Memory B cell (primary cell): ENCODE results near the gene KRTAP10-8.
"Not testable (repeated sequence)": the region's sequence is repeated elsewhere in the genome, so short reads cannot be mapped to it uniquely, and the experiment has no call there.

Experiments used
- ATAC-seq: fragments of 150-1000 bp; cut with Tn5 transposase; 2 replicates; pipeline ENCODE4 v1.10.0; 2021; ENCODE audit warnings: low read depth, mild to moderate bottlenecking, moderate library complexity
- DNase-seq, 2 donors: peaks; one replicate each; pipeline ENCODE4 v3.0.0; 2022; ENCODE audit warnings: low spot score in 2 of 2
- H3K27ac Mint-ChIP-seq: one replicate; pipeline ENCODE4 v1.8.0; 2022; ENCODE audit warnings: mild to moderate bottlenecking, moderate library complexity, mixed read lengths
- H3K27me3 Mint-ChIP-seq: one replicate; pipeline ENCODE4 v1.8.0; 2022; ENCODE audit warnings: mixed read lengths
- H3K36me3 Mint-ChIP-seq: one replicate; pipeline ENCODE4 v1.8.0; 2022; ENCODE audit warnings: mild to moderate bottlenecking, mixed read lengths
- H3K4me1 Mint-ChIP-seq: one replicate; pipeline ENCODE4 v1.8.0; 2022; ENCODE audit warnings: mixed read lengths
- H3K4me3 Mint-ChIP-seq: one replicate; pipeline ENCODE4 v1.8.0; 2022; ENCODE audit warnings: mild to moderate bottlenecking, moderate library complexity, mixed read lengths
- H3K9me3 Mint-ChIP-seq: one replicate; pipeline ENCODE4 v1.8.0; 2022; ENCODE audit warnings: mixed read lengths

Gene KRTAP10-8

DNA sequence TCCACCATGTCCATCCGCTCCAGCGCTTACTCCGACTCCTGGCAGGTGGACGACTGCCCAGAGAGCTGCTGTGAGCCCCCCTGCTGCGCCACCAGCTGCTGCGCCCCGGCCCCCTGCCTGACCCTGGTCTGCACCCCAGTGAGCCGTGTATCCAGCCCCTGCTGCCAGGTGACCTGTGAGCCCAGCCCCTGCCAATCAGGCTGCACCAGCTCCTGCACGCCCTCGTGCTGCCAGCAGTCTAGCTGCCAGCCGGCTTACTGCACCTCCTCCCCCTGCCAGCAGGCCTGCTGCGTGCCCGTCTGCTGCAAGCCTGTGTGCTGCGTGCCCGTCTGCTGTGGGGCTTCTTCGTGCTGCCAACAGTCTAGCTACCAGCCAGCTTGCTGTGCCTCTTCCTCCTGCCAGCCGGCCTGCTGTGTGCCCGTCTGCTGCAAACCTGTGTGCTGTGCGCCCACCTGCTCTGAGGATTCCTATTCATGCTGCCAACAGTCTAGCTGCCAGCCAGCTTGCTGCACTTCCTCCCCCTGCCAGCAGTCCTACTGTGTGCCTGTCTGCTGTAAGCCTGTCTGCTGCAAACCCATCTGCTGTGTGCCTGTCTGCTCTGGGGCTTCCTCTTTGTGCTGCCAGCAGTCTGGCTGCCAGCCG, 15.4 kb downstream of the KRTAP10-8 start:
- ATAC-seq, H3K4me3 Mint-ChIP-seq, DNase-seq, H3K4me1 Mint-ChIP-seq, H3K27ac Mint-ChIP-seq: not testable (repeated sequence)
- peaks cover 12% of the 10 kb centered on the region for H3K36me3 Mint-ChIP-seq
- peaks cover 13% of the 10 kb centered on the region for H3K27me3 Mint-ChIP-seq
- H3K9me3 Mint-ChIP-seq, result peaks cover 35% of the 10 kb centered on the region

- H3K27ac Mint-ChIP-seq, H3K4me3 Mint-ChIP-seq, H3K4me1 Mint-ChIP-seq, DNase-seq, ATAC-seq: not testable (repeated sequence)
- H3K36me3 Mint-ChIP-seq, result peaks cover 12% of the 10 kb centered on the region
- H3K27me3 Mint-ChIP-seq, result peaks cover 13% of the 10 kb centered on the region
- H3K9me3 Mint-ChIP-seq, result peaks cover 31% of the 10 kb centered on the region
Measured at GRCh38 chr21:44627831-44628233, 16.0 kb downstream of the KRTAP10-8 start.

DNA sequence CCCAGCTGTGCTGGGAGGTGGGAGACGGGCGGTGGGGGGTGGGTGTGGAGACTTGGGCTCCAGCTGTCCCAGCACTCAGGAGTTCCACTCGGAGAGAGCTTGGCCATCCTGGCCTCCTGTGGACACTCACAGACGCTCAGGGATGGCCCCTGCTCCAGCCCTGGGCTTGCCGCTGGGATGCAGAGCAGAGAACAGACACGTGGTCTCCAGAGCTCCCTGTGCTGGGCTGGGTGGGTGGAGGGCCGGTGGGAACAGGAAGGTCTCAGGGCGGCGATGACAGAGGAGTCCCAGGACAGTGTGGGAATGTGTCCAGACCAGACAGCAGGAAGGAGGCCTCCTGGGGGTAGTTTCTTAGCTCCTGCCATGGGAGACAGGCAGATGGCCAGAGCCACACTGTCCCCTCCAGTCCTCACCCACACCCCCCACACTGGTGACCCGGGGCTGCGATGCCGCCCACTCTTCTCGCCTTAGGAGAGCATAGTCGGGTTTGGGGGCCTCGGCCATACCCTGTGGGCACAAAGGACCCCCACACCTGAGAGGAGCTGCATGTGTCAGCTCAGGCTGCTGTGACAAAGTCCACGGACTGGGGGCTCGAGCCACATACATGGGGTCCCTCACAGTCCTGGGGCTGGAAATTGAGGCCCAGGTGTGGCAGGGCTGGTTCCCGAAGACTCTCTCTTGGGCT, 17.0 kb downstream of the KRTAP10-8 start:
- no peak overlapping the region for H3K4me3 Mint-ChIP-seq
- H3K27ac Mint-ChIP-seq, result no peak overlapping the region
- H3K36me3 Mint-ChIP-seq, result peaks cover 10% of the 10 kb centered on the region
- DNase-seq (no peak), ATAC-seq (no peak)
- peaks cover 13% of the 10 kb centered on the region for H3K27me3 Mint-ChIP-seq
- peaks cover 29% of the 10 kb centered on the region for H3K9me3 Mint-ChIP-seq
- H3K4me1 Mint-ChIP-seq, result peaks cover 7% of the 10 kb centered on the region

- Mint-ChIP-seq H3K4me3 (no peak overlapping the region), H3K36me3 (peaks cover 5% of the 10 kb centered on the region), H3K27me3 (peaks cover 10% of the 10 kb centered on the region), H3K4me1 (peaks cover 7% of the 10 kb centered on the region), H3K27ac (no peak overlapping the region), H3K9me3 (peaks cover 24% of the 10 kb centered on the region)
- DNase-seq, result no peak
- ATAC-seq, result no peak
Measured at GRCh38 chr21:44630440-44630839, 18.6 kb downstream of the KRTAP10-8 start.

DNA sequence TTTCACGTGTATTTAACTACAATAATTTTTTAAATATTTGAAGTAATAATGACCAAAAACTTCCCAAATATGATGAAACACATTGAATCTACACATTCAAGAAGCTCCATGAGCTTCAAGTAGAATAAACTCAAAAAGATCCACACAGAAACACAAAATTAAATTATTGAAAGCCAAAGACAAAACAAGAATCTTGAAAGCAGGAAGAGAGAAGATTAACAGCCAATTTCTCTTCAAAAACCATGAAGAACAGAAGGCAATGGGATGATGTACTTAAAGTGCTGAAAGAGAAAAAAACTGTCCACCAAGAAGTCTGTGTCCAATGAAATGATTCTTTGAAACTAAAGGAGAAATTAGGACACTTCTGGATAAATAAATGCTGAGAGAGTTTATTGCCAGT, 20.2 kb downstream of the KRTAP10-8 start:
- ATAC-seq, result no peak
- Mint-ChIP-seq H3K9me3 (peaks cover 24% of the 10 kb centered on the region), H3K4me3 (no peak overlapping the region)

DNA sequence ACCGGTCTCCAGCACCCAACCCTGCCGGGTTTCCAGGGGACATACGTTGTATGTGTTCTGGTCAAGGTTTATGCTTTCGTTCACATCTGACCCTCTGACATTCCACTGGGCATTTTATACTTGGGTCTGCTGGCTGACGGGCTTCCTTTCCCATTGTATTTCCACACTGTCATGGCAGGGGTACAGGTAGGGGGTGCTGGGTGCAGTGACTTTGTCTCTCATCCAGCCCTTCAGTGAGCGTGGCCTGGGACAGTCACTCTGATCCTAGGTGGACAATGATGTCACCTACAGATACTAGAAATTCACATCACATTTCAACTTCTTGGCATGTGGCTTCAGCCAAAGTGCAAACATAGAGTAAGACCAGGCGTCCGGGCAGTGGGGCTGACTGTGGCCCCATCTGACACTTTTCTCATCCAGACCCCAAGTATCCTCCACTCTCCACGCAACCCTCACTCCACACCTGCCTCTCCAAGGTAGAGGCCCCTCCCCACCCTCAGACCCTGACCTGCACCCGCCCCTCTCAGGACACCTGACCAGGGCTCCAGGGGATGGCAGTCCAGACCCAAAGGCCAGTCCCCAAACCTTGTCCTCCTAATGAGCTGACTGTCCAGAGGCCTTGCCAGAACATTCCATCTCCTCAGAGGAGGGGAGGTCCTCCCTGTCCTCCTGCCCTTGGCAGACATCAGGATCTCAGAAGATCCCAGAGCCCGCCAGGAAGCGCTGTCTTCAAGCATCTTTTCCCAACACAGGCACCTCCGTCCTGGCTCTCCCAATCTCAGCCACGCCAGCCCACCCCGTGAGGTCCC, 24.5 kb downstream of the KRTAP10-8 start:
- Mint-ChIP-seq H3K4me3 (no peak overlapping the region), H3K4me1 (no peaks in the 10 kb centered on the region), H3K27ac (no peak overlapping the region), H3K9me3 (peaks cover 17% of the 10 kb centered on the region), H3K27me3 (peaks cover 23% of the 10 kb centered on the region), H3K36me3 (peaks cover 5% of the 10 kb centered on the region)
- DNase-seq (no peak), ATAC-seq (no peak)

More for the DNA sequence above, 20.2 kb downstream of the KRTAP10-8 start:
- no peak overlapping the region for H3K27ac Mint-ChIP-seq
- H3K4me1 Mint-ChIP-seq, result peaks cover 7% of the 10 kb centered on the region
- DNase-seq, result no peak
- H3K27me3 Mint-ChIP-seq, result peaks cover 8% of the 10 kb centered on the region
- peaks cover 5% of the 10 kb centered on the region for H3K36me3 Mint-ChIP-seq

- DNase-seq, result no peak
- Mint-ChIP-seq H3K4me3 (no peak within 1 kb of the TSS), H3K27me3 (peaks cover 24% of the 10 kb centered on the region), H3K27ac (no peak within 1 kb of the TSS), H3K4me1 (no peaks in the 10 kb centered on the region), H3K36me3 (peaks cover 5% of the 10 kb centered on the region), H3K9me3 (peaks cover 14% of the 10 kb centered on the region)
- no peak for ATAC-seq
Measured at GRCh38 chr21:44637018-44637850, 25.4 kb downstream of the KRTAP10-8 start, which contains the start of gene KRTAP10-10. KRTAP10-10 (plus strand) TSS chr21:44637356; CDS start chr21:44637418, 62 bp downstream.

DNA sequence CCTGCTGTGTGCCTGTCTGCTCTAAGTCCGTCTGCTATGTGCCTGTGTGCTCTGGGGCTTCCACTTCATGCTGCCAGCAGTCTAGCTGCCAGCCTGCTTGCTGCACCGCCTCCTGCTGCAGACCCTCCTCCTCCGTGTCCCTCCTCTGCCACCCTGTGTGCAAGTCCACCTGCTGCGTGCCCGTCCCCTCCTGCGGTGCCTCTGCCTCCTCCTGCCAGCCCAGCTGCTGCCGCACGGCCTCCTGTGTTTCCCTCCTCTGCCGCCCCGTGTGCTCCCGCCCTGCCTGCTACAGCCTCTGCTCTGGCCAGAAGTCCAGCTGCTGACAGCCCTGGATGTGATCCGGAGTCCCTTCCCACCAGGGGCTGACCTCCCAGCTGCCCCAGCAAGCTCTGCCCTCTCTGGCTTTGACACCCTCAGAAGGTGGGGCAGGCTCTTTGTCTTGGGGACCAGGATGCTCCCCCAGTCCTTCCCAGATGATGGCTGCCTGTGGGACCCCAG, 26.0 kb downstream of the KRTAP10-8 start:
- DNase-seq, H3K4me3 Mint-ChIP-seq, H3K27ac Mint-ChIP-seq, ATAC-seq, H3K36me3 Mint-ChIP-seq, H3K4me1 Mint-ChIP-seq: not testable (repeated sequence)
- H3K9me3 Mint-ChIP-seq, result peaks cover 16% of the 10 kb centered on the region
- peaks cover 26% of the 10 kb centered on the region for H3K27me3 Mint-ChIP-seq

- not testable (repeated sequence) for H3K36me3 Mint-ChIP-seq, H3K4me3 Mint-ChIP-seq, DNase-seq, H3K27ac Mint-ChIP-seq, ATAC-seq, H3K4me1 Mint-ChIP-seq
- Mint-ChIP-seq H3K9me3 (peaks cover 15% of the 10 kb centered on the region), H3K27me3 (peaks cover 28% of the 10 kb centered on the region)
Measured at GRCh38 chr21:44638506-44639330, 26.8 kb downstream of the KRTAP10-8 start.

- DNase-seq (no peak), ATAC-seq (no peak)
- peaks cover 15% of the 10 kb centered on the region for H3K9me3 Mint-ChIP-seq
- no peak overlapping the region for H3K4me3 Mint-ChIP-seq
- no peaks in the 10 kb centered on the region for H3K4me1 Mint-ChIP-seq
- H3K36me3 Mint-ChIP-seq, result peaks cover 5% of the 10 kb centered on the region
- H3K27ac Mint-ChIP-seq, result no peak overlapping the region
- H3K27me3 Mint-ChIP-seq, result peaks cover 28% of the 10 kb centered on the region
Measured at GRCh38 chr21:44639331-44639655, 27.4 kb downstream of the KRTAP10-8 start.

DNA sequence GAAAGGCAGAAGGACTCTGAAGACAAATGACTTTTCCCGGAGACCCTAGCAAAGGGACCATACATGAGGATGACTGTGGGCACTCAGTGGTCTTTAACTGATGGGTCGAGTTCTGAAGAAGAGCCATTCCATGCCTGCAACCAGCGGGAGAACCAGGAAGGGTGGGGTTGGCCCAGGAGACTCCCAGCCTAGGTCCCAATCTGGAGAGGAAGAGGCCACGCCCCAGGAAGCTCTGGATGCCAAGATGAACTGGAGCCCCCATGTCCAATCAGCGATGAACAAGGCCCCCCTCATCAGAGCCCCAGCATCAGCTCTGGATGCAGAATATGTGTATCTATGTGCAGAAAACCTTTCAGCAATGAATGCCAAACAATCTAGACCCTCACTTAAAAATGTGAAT, 28.9 kb downstream of the KRTAP10-8 start:
- no peaks in the 10 kb centered on the region for H3K4me1 Mint-ChIP-seq
- DNase-seq (no peak), ATAC-seq (no peak)
- peaks cover 26% of the 10 kb centered on the region for H3K27me3 Mint-ChIP-seq
- no peak overlapping the region for H3K27ac Mint-ChIP-seq
- peaks cover 23% of the 10 kb centered on the region for H3K9me3 Mint-ChIP-seq
- H3K36me3 Mint-ChIP-seq, result peaks cover 5% of the 10 kb centered on the region
- no peak overlapping the region for H3K4me3 Mint-ChIP-seq

GRCh38 chr21:44643741-44644310, 31.9 kb downstream of the KRTAP10-8 start:
- Mint-ChIP-seq H3K4me3 (no peak overlapping the region), H3K4me1 (peaks cover 3% of the 10 kb centered on the region), H3K27ac (no peak overlapping the region), H3K9me3 (peaks cover 23% of the 10 kb centered on the region), H3K27me3 (peaks cover 27% of the 10 kb centered on the region), H3K36me3 (peaks cover 5% of the 10 kb centered on the region)
- ATAC-seq (no peak), DNase-seq (no peak)
